HCEC 1CT (cell line): Measurements from ENCODE around the gene FGFR4.

Experiments
- DNase-seq: peaks from one replicate; pipeline ENCODE4 v3.0.0-alpha.2; 2017

FGFR4 gene

GRCh38 chr5:177132136-177133095 lies 45.7 kb downstream of the FGFR4 start:
- no peak for DNase-seq

- DNase-seq: peak; percentile 88
These were observed 46.6 kb downstream of the FGFR4 start, which contains the start of gene NSD1 for GRCh38 chr5:177133096-177133852. NSD1 (plus strand) TSS chr5:177133773; CDS start chr5:177135104, 1,331 bp downstream.

GRCh38 chr5:177133853-177134696 lies 47.4 kb downstream of the FGFR4 start:
- peak; percentile 45 for DNase-seq

- DNase-seq: no peak
These were observed 48.0 kb downstream of the FGFR4 start for GRCh38 chr5:177134697-177135225.

GRCh38 chr5:177140312-177140711 lies 53.6 kb downstream of the FGFR4 start:
- DNase-seq: no peak

GRCh38 chr5:177141496-177141895 lies 54.8 kb downstream of the FGFR4 start:
- no peak for DNase-seq

GRCh38 chr5:177142098-177142611 lies 55.4 kb downstream of the FGFR4 start:
- DNase-seq: no peak

- DNase-seq: no peak
These were observed 56.1 kb downstream of the FGFR4 start for GRCh38 chr5:177142778-177143177.

GRCh38 chr5:177146891-177147638 lies 60.4 kb downstream of the FGFR4 start:
- peak; percentile 59 for DNase-seq
